HEK293 (cell line): ENCODE measurements around the gene ADAMTS17.

Experiments
- CTCF ChIA-PET: fragments of 350-600 bp; formaldehyde crosslinking; extraction: SDS; loops from one replicate; lab custom pipeline; 2021; ENCODE audit warnings: antibody characterized with exemption; lab: Yijun Ruan, JAX
- POLR2A ChIA-PET: fragments of 300-600 bp; formaldehyde crosslinking; extraction: SDS; loops from one replicate; lab custom pipeline; 2020; ENCODE audit warnings: antibody characterized with exemption, inconsistent platforms; lab: Yijun Ruan, JAX
- H3K27ac ChIP-seq: fragments of 200-500 bp; sonication (Bioruptor generic); 2 replicates; pipeline ENCODE4 v1.5.1; 2014; ENCODE audit warnings: low read depth, low read length, control low read depth, inconsistent platforms; ENCODE audit errors: extremely low read depth
- H3K36me3 ChIP-seq, 2 experiments: fragments of 200-500 bp in 1 of 2; sonication (Bioruptor generic) in 1 of 2; 1 replicate in 1 of 2; 2 replicates in 1 of 2; pipeline ENCODE4 v1.5.1; 2014 to 2017; ENCODE audit warnings: inconsistent platforms in 2 of 2, low read length in 2 of 2; ENCODE audit not compliant: control insufficient read depth in 2 of 2, insufficient read depth in 1 of 2
- H3K4me1 ChIP-seq: fragments of 200-500 bp; sonication (Bioruptor generic); 2 replicates; pipeline ENCODE4 v1.5.1; 2014; ENCODE audit warnings: mild to moderate bottlenecking, low read length, inconsistent platforms; ENCODE audit not compliant: control insufficient read depth, insufficient read depth
- H3K4me3 ChIP-seq: 2 replicates; pipeline ENCODE4 v1.5.1; 2011; ENCODE audit warnings: low read depth, mild to moderate bottlenecking, control low read depth, low read length, moderate library complexity
- H3K9me3 ChIP-seq: fragments of 200-500 bp; sonication (Bioruptor generic); 2 replicates; pipeline ENCODE4 v1.5.1; 2014; ENCODE audit warnings: low read depth, low read length, inconsistent platforms; ENCODE audit not compliant: control insufficient read depth, insufficient read depth
- HOXA7 ChIP-seq: sonication (generic); formaldehyde crosslinking; IDR thresholded peaks from 2 replicates; pipeline ENCODE4 v1.8.1; 2022; ENCODE audit warnings: missing genetic modification reagents, borderline replicate concordance
- REST ChIP-seq: fragments of 450-650 bp; formaldehyde crosslinking; IDR thresholded peaks from 2 replicates; pipeline ENCODE4 v1.5.1; 2016; ENCODE audit warnings: missing biosample characterization, missing genetic modification characterization
- SCRT2 ChIP-seq: fragments of 450-650 bp; formaldehyde crosslinking; IDR thresholded peaks from 2 replicates; pipeline ENCODE4 v1.5.1; 2016; ENCODE audit warnings: missing biosample characterization, missing genetic modification characterization
- ZBTB7A ChIP-seq: fragments of 450-650 bp; formaldehyde crosslinking; IDR thresholded peaks from 2 replicates; pipeline ENCODE4 v1.5.1; 2016; ENCODE audit warnings: low read depth, missing biosample characterization, missing genetic modification characterization
- ZNF175 ChIP-seq: fragments of 450-650 bp; formaldehyde crosslinking; IDR thresholded peaks from 2 replicates; pipeline ENCODE4 v1.5.1; 2016; ENCODE audit warnings: missing biosample characterization, missing genetic modification characterization
- ZNF184 ChIP-seq: fragments of 450-650 bp; IDR thresholded peaks from 2 replicates; pipeline ENCODE4 v1.5.1; 2018; ENCODE audit warnings: missing biosample characterization, mild to moderate bottlenecking, missing genetic modification characterization
- ZNF211 ChIP-seq: fragments of 450-650 bp; formaldehyde crosslinking; IDR thresholded peaks from 2 replicates; pipeline ENCODE4 v1.5.1; 2016; ENCODE audit warnings: low read depth, missing biosample characterization, missing genetic modification characterization
- ZNF391 ChIP-seq: fragments of 450-650 bp; formaldehyde crosslinking; IDR thresholded peaks from 2 replicates; pipeline ENCODE4 v1.5.1; 2016; ENCODE audit warnings: low read depth, missing biosample characterization, missing genetic modification characterization, borderline replicate concordance
- ZNF510 ChIP-seq: fragments of 450-650 bp; formaldehyde crosslinking; IDR thresholded peaks from 2 replicates; pipeline ENCODE4 v1.5.1; 2018; ENCODE audit warnings: mild to moderate bottlenecking, missing genetic modification characterization, missing biosample characterization; ENCODE audit not compliant: insufficient replicate concordance
- ZNF529 ChIP-seq: fragments of 450-650 bp; formaldehyde crosslinking; IDR thresholded peaks from 2 replicates; pipeline ENCODE4 v1.5.1; 2017; ENCODE audit warnings: missing genetic modification characterization, missing biosample characterization; ENCODE audit not compliant: insufficient replicate concordance
- ZNF544 ChIP-seq: fragments of 450-650 bp; formaldehyde crosslinking; IDR thresholded peaks from 2 replicates; pipeline ENCODE4 v1.5.0; 2017; ENCODE audit warnings: missing biosample characterization, missing genetic modification characterization
- ZNF610 ChIP-seq: fragments of 450-650 bp; formaldehyde crosslinking; IDR thresholded peaks from 2 replicates; pipeline ENCODE4 v1.5.1; 2016; ENCODE audit warnings: missing biosample characterization, missing genetic modification characterization, borderline replicate concordance
- ZNF776 ChIP-seq: fragments of 450-650 bp; formaldehyde crosslinking; IDR thresholded peaks from 2 replicates; pipeline ENCODE4 v1.5.0; 2017; ENCODE audit warnings: missing biosample characterization, missing genetic modification characterization, borderline replicate concordance
- TF ChIP-seq, protein P1 (sequence below): fragments of 450-650 bp; formaldehyde crosslinking; IDR thresholded peaks from 2 replicates; pipeline ENCODE4 v1.5.1; 2016; ENCODE audit warnings: missing biosample characterization, missing genetic modification characterization
- TF ChIP-seq, protein P2 (sequence below): fragments of 450-650 bp; formaldehyde crosslinking; IDR thresholded peaks from 2 replicates; pipeline ENCODE4 v1.5.1; 2016; ENCODE audit warnings: missing biosample characterization, missing genetic modification characterization

The ADAMTS17 gene

DNA sequence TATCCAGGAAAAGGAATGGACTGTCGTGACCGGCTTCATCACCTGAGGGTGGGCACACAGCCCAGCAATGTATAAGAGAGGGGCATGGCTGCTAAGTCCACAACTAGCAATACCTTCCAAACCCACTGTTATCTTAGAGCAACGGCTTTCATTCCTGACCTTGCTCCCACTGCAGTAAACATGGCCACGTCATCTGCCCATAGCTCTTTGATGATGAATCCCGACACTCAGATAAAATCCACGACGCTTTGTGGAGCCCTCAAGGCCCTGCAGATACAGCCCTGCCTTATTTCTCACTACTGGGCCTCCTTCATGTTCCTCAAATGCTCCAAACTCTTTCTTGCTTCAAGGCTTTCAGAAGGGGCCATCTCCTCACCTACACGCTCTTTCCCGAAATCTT lies 114.0 kb downstream of the ADAMTS17 start:
- POLR2A ChIA-PET, result no interaction called here
- H3K4me3 ChIP-seq, result no peak overlapping the region
- H3K27ac ChIP-seq, result no peak overlapping the region
- no peaks in the 10 kb centered on the region for H3K9me3 ChIP-seq
- no peaks in the 10 kb centered on the region for H3K36me3 ChIP-seq
- CTCF ChIA-PET, result interaction anchor here (0.7 kb wide), 1 partner anchor 118 kb away, joined by 3 read pairs; no protein-coding TSS in a partner anchor
- no peaks in the 10 kb centered on the region; the same call in 1 of the 2 replicates for H3K4me1 ChIP-seq
- TF ChIP-seq ZNF184 (no peak), SCRT2 (no peak), HOXA7 (CRISPR knock-in tag) (no peak), ZNF529 (tag by site-specific recombination) (no peak), ZNF211 (tag by site-specific recombination) (no peak), ZNF510 (tag by site-specific recombination) (no peak)
- TF ChIP-seq, protein P1, sequence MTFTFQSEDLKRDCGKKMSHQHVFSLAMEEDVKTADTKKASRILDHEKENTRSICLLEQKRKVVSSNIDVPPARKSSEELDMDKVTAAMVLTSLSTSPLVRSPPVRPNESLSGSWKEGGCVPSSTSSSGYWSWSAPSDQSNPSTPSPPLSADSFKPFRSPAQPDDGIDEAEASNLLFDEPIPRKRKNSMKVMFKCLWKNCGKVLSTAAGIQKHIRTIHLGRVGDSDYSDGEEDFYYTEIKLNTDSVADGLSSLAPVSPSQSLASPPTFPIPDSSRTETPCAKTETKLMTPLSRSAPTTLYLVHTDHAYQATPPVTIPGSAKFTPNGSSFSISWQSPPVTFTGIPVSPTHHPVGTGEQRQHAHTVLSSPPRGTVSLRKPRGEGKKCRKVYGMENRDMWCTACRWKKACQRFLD, result no peak
- TF ChIP-seq, protein P2, sequence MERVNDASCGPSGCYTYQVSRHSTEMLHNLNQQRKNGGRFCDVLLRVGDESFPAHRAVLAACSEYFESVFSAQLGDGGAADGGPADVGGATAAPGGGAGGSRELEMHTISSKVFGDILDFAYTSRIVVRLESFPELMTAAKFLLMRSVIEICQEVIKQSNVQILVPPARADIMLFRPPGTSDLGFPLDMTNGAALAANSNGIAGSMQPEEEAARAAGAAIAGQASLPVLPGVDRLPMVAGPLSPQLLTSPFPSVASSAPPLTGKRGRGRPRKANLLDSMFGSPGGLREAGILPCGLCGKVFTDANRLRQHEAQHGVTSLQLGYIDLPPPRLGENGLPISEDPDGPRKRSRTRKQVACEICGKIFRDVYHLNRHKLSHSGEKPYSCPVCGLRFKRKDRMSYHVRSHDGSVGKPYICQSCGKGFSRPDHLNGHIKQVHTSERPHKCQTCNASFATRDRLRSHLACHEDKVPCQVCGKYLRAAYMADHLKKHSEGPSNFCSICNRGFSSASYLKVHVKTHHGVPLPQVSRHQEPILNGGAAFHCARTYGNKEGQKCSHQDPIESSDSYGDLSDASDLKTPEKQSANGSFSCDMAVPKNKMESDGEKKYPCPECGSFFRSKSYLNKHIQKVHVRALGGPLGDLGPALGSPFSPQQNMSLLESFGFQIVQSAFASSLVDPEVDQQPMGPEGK, result no peak

GRCh38 chr15:100226107-100226506 lies 115.7 kb downstream of the ADAMTS17 start:
- Histone ChIP-seq H3K4me3 (no peak overlapping the region), H3K9me3 (no peaks in the 10 kb centered on the region), H3K4me1 (no peaks in the 10 kb centered on the region; the same call in 1 of the 2 replicates), H3K27ac (no peak overlapping the region), H3K36me3 (no peaks in the 10 kb centered on the region)
- POLR2A ChIA-PET, result no interaction called here
- TF ChIP-seq ZNF211 (tag by site-specific recombination) (no peak), ZNF544 (tag by site-specific recombination) (no peak), ZNF610 (no peak)
- CTCF ChIA-PET, result no interaction called here

DNA sequence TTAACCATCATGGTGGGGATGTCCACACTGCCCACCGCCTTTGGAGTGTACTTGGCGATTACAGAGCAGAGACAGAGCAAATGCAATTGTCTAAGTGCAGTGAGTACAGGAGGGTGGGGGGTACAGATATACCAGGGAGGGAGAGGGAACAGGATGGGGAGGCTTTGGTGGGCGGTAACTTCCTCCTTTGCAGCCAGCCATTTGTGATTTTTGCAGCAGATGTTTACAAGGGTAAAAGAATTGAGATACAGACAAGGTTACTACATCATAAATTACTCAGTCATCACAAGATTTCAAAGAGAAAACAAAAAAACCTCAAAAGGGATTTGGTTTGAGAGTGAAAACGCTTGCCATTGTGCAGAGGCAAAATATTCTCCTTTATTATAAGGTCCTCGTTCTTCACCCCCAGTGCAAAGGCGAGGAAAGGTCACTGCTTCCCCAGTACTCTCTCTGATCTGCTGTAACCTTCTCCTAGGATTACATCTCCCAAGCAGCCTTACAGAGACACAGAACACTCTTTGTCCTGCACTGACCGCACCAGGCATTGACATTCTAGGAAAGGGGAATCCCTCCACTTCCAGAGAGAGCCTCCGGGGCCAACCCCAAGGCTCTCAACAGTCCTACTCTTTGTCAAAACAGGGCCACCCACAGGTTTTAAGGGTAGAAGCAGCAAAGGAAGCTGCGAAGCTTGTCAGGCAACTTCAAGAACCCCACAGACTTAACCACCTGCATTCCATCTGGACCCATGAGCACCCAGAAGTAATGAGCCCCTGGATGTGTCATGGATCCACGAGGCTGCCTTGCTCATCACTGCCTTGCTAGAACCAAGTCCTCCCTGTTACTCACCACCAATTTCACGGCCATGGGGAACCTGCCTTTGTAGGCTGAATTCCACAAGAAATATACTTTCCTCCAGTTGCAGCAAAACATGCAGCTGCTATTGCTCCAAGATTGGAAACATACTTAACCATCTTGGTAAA lies 117.3 kb downstream of the ADAMTS17 start:
- no peaks in the 10 kb centered on the region for H3K9me3 ChIP-seq
- no peaks in the 10 kb centered on the region for H3K36me3 ChIP-seq
- no peak overlapping the region for H3K4me3 ChIP-seq
- no peak overlapping the region for H3K27ac ChIP-seq
- no peak for TF ChIP-seq ZBTB7A (tag by site-specific recombination)
- no peak for TF ChIP-seq ZNF776 (tag by site-specific recombination)
- TF ChIP-seq ZNF175, result no peak
- TF ChIP-seq SCRT2, result no peak
- no peak for TF ChIP-seq ZNF391 (tag by site-specific recombination)
- TF ChIP-seq REST (tag by site-specific recombination), result no peak
- POLR2A ChIA-PET, result no interaction called here
- CTCF ChIA-PET, result no interaction called here
- peaks cover 2% of the 10 kb centered on the region for H3K4me1 ChIP-seq
